GM19099 (cell line): ENCODE results near the gene FOSL1.

Experiments used
- POLR2A ChIP-seq: IDR thresholded peaks from 3 replicates; pipeline ENCODE4 v1.6.1; 2011; ENCODE audit warnings: low read depth; ENCODE audit not compliant: insufficient read length; ENCODE audit errors: extremely low read depth

FOSL1 gene

GRCh38 chr11:65867284-65868071 lies 32.7 kb downstream of the FOSL1 start:
- TF ChIP-seq POLR2A = no peak

- TF ChIP-seq POLR2A = no peak
These were observed 33.5 kb downstream of the FOSL1 start for GRCh38 chr11:65866509-65867283.

GRCh38 chr11:65865550-65866172 lies 34.5 kb downstream of the FOSL1 start:
- no peak for TF ChIP-seq POLR2A

- TF ChIP-seq POLR2A = no peak
These were observed 35.3 kb downstream of the FOSL1 start for GRCh38 chr11:65864706-65865471.

GRCh38 chr11:65863889-65864705 lies 36.1 kb downstream of the FOSL1 start:
- no peak for TF ChIP-seq POLR2A

- TF ChIP-seq POLR2A = no peak
These were observed 37.0 kb downstream of the FOSL1 start for GRCh38 chr11:65862941-65863888.

GRCh38 chr11:65862191-65862735 lies 37.9 kb downstream of the FOSL1 start:
- no peak for TF ChIP-seq POLR2A

- no peak for TF ChIP-seq POLR2A
These were observed 38.5 kb downstream of the FOSL1 start for GRCh38 chr11:65861533-65862183.

- TF ChIP-seq POLR2A = no peak
These were observed 39.1 kb downstream of the FOSL1 start for GRCh38 chr11:65861165-65861505.

- TF ChIP-seq POLR2A = peak; percentile 83
These were observed 39.7 kb downstream of the FOSL1 start, which contains the start of gene MUS81 for GRCh38 chr11:65860278-65861164. Gene MUS81, plus strand, starts transcription at chr11:65860433. Its CDS starts 321 bp downstream, at chr11:65860754.

- no peak for TF ChIP-seq POLR2A
These were observed 40.3 kb downstream of the FOSL1 start for GRCh38 chr11:65859812-65860277.

- TF ChIP-seq POLR2A = peak; percentile 94
These were observed 40.9 kb downstream of the FOSL1 start for GRCh38 chr11:65859095-65859811.
